ENCODE results near the gene ADGRL2. TPM values are rescaled to one million over a fixed set of nuclear protein-coding genes. Genes with fewer than 3 reads are reported as not detected.

ADGRL2 gene
- total RNA-seq, 1 donor from 2014 or later: not detected

DNA sequence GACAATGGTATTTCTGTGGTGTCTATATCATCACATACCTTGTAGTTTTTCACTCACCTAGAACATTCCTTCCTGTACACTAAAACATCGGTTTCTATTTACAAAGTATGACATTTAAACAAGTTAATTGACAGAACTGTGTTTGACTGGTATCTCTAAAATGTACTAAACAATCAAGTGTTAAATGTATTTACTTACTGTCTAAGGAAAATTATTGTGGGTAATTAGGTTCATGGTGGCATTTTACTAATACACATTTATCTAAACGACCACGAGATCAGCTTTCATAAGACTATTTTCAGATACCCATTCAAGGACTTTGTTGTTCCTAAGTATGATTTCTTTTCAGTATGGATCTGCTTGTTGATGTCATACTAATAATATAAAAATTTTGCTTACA lies 115.2 kb downstream of the ADGRL2 start:
- no peak overlapping the region for H3K27ac Mint-ChIP-seq

GRCh38 chr1:81920245-81920740 lies 119.6 kb downstream of the ADGRL2 start:
- intact Hi-C loops (cut with micrococcal nuclease): no loop called here
- no peak overlapping the region for H3K4me3 Mint-ChIP-seq
- no peaks in the 10 kb centered on the region for H3K36me3 Mint-ChIP-seq (ENCODE audit: low read depth)
- no peaks in the 10 kb centered on the region for H3K9me3 Mint-ChIP-seq
- DNase-seq (ENCODE audit: low spot score): no peak
- no peaks in the 10 kb centered on the region for H3K27me3 Mint-ChIP-seq (ENCODE audit: insufficient read depth)
- no peak overlapping the region for H3K27ac Mint-ChIP-seq
- H3K4me1 Mint-ChIP-seq (ENCODE audit: low read depth): no peaks in the 10 kb centered on the region

More for the DNA sequence above, 115.2 kb downstream of the ADGRL2 start:
- no peaks in the 10 kb centered on the region for H3K4me1 Mint-ChIP-seq (ENCODE audit: low read depth)
- no peaks in the 10 kb centered on the region for H3K9me3 Mint-ChIP-seq
- intact Hi-C loops (cut with micrococcal nuclease): no loop called here
- DNase-seq (ENCODE audit: low spot score): no peak
- H3K4me3 Mint-ChIP-seq: no peak overlapping the region
- no peaks in the 10 kb centered on the region for H3K27me3 Mint-ChIP-seq (ENCODE audit: insufficient read depth)
- H3K36me3 Mint-ChIP-seq (ENCODE audit: low read depth): no peaks in the 10 kb centered on the region

DNA sequence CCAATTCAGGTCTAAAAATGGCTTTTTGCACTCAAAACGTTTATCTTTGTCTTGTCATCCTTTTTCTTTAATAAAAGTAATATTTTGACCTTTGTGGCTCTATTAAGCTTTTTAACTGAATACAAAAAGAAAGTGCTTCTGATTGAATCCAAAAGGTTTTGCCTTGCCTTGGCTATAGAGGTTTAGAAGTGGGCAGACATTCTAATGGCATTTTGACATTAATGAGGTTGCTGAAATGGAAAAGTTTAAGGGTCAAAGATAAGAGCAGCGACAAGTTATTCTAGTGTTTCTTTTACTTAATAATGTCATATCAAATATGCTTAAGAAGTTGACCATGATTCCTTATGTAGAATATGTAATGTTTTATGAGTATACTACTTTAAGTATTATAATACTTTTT lies 120.2 kb downstream of the ADGRL2 start:
- Mint-ChIP-seq H3K9me3 (no peaks in the 10 kb centered on the region), H3K4me3 (no peak overlapping the region), H3K27me3 (ENCODE audit: insufficient read depth) (no peaks in the 10 kb centered on the region), H3K27ac (no peak overlapping the region), H3K4me1 (ENCODE audit: low read depth) (no peaks in the 10 kb centered on the region), H3K36me3 (ENCODE audit: low read depth) (no peaks in the 10 kb centered on the region)
- intact Hi-C loops (cut with micrococcal nuclease): no loop called here
- no peak for DNase-seq (ENCODE audit: low spot score)

- Mint-ChIP-seq H3K27ac (no peak overlapping the region), H3K27me3 (ENCODE audit: insufficient read depth) (no peaks in the 10 kb centered on the region), H3K4me1 (ENCODE audit: low read depth) (no peaks in the 10 kb centered on the region), H3K36me3 (ENCODE audit: low read depth) (no peaks in the 10 kb centered on the region), H3K9me3 (no peaks in the 10 kb centered on the region), H3K4me3 (no peak overlapping the region)
- DNase-seq (ENCODE audit: low spot score): no peak
- intact Hi-C loops (cut with micrococcal nuclease): no loop called here
These were observed 120.6 kb downstream of the ADGRL2 start for GRCh38 chr1:81921344-81921743.

- no peak overlapping the region for H3K4me3 Mint-ChIP-seq
- H3K36me3 Mint-ChIP-seq (ENCODE audit: low read depth): no peaks in the 10 kb centered on the region
- DNase-seq (ENCODE audit: low spot score): no peak
- intact Hi-C loops (cut with micrococcal nuclease): no loop called here
- H3K27ac Mint-ChIP-seq: no peak overlapping the region
- H3K27me3 Mint-ChIP-seq (ENCODE audit: insufficient read depth): no peaks in the 10 kb centered on the region
- no peaks in the 10 kb centered on the region for H3K9me3 Mint-ChIP-seq
- H3K4me1 Mint-ChIP-seq (ENCODE audit: low read depth): no peaks in the 10 kb centered on the region
These were observed 121.2 kb downstream of the ADGRL2 start for GRCh38 chr1:81921851-81922462.

DNA sequence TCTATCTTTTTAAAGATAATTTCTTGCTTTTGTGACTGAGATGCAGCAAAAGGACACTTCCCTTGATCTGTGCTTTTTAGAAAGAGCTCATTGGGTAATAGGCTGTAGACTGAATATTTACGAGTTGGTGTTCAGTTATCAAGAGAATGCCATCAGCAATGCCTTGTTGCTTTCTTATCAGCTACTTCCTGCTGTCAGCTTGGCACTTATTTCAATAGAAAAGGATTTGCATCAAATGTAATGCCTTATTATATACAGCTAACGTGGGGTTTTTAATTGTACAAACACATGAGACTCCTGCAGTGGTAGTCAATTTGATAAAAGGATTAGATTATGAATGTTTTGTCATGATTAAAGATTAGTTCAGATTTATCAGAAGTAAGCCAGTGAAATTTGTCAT lies 122.2 kb downstream of the ADGRL2 start:
- no peaks in the 10 kb centered on the region for H3K9me3 Mint-ChIP-seq
- intact Hi-C loops (cut with micrococcal nuclease): no loop called here

GRCh38 chr1:81929106-81929505 lies 128.4 kb downstream of the ADGRL2 start:
- Mint-ChIP-seq H3K4me3 (no peak overlapping the region), H3K27ac (no peak overlapping the region), H3K27me3 (ENCODE audit: insufficient read depth) (no peaks in the 10 kb centered on the region), H3K4me1 (ENCODE audit: low read depth) (no peaks in the 10 kb centered on the region), H3K9me3 (no peaks in the 10 kb centered on the region), H3K36me3 (ENCODE audit: low read depth) (no peaks in the 10 kb centered on the region)
- no peak for DNase-seq (ENCODE audit: low spot score)
- intact Hi-C loops (cut with micrococcal nuclease): no loop called here

More for the DNA sequence above, 122.2 kb downstream of the ADGRL2 start:
- DNase-seq (ENCODE audit: low spot score): no peak
- Mint-ChIP-seq H3K4me1 (ENCODE audit: low read depth) (no peaks in the 10 kb centered on the region), H3K4me3 (no peak overlapping the region), H3K27me3 (ENCODE audit: insufficient read depth) (no peaks in the 10 kb centered on the region), H3K36me3 (ENCODE audit: low read depth) (no peaks in the 10 kb centered on the region), H3K27ac (no peak overlapping the region)

GRCh38 chr1:81936853-81937252 lies 136.1 kb downstream of the ADGRL2 start:
- no peak overlapping the region for H3K27ac Mint-ChIP-seq
- no peak for DNase-seq (ENCODE audit: low spot score)
- H3K9me3 Mint-ChIP-seq: no peaks in the 10 kb centered on the region
- H3K36me3 Mint-ChIP-seq (ENCODE audit: low read depth): no peaks in the 10 kb centered on the region
- H3K27me3 Mint-ChIP-seq (ENCODE audit: insufficient read depth): no peaks in the 10 kb centered on the region
- H3K4me3 Mint-ChIP-seq: no peak overlapping the region
- H3K4me1 Mint-ChIP-seq (ENCODE audit: low read depth): no peaks in the 10 kb centered on the region
- intact Hi-C loops (cut with micrococcal nuclease): no loop called here

- no peaks in the 10 kb centered on the region for H3K4me1 Mint-ChIP-seq (ENCODE audit: low read depth)
- H3K27ac Mint-ChIP-seq: no peak overlapping the region
- H3K4me3 Mint-ChIP-seq: no peak overlapping the region
- intact Hi-C loops (cut with micrococcal nuclease): no loop called here
- no peaks in the 10 kb centered on the region for H3K36me3 Mint-ChIP-seq (ENCODE audit: low read depth)
- no peaks in the 10 kb centered on the region for H3K9me3 Mint-ChIP-seq
- no peaks in the 10 kb centered on the region for H3K27me3 Mint-ChIP-seq (ENCODE audit: insufficient read depth)
- DNase-seq (ENCODE audit: low spot score): no peak
These were observed 137.2 kb downstream of the ADGRL2 start for GRCh38 chr1:81937791-81938450.

DNA sequence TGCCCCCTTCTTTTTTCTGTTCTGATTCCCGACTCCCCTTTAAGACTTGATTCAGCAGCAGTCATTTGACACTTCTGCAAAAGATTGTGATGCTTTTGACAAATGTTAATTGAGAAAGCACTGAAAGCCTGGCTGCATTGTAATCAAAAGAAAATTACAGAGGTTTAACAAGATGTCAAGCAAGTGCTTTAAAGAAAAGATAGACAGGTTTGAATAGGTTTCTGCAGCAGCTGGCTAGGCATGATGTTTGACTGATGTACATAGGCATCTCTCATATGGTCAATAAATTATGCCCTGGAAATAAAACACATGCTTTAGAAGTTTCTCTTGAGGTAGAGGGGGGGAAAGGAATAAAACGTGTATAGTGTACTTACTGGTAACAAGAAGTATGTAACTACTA lies 147.8 kb downstream of the ADGRL2 start:
- intact Hi-C loops (cut with micrococcal nuclease): no loop called here
- Mint-ChIP-seq H3K4me3 (no peak overlapping the region), H3K9me3 (no peaks in the 10 kb centered on the region), H3K27me3 (ENCODE audit: insufficient read depth) (no peaks in the 10 kb centered on the region), H3K27ac (no peak overlapping the region), H3K4me1 (ENCODE audit: low read depth) (no peaks in the 10 kb centered on the region), H3K36me3 (ENCODE audit: low read depth) (no peaks in the 10 kb centered on the region)
- DNase-seq (ENCODE audit: low spot score): no peak

- no peaks in the 10 kb centered on the region for H3K9me3 Mint-ChIP-seq
- no peaks in the 10 kb centered on the region for H3K4me1 Mint-ChIP-seq (ENCODE audit: low read depth)
- H3K36me3 Mint-ChIP-seq (ENCODE audit: low read depth): no peaks in the 10 kb centered on the region
- no peak for DNase-seq (ENCODE audit: low spot score)
- no peaks in the 10 kb centered on the region for H3K27me3 Mint-ChIP-seq (ENCODE audit: insufficient read depth)
- no peak overlapping the region for H3K27ac Mint-ChIP-seq
- intact Hi-C loops (cut with micrococcal nuclease): no loop called here
- H3K4me3 Mint-ChIP-seq: no peak overlapping the region
These were observed 148.7 kb downstream of the ADGRL2 start for GRCh38 chr1:81949421-81949820.

GRCh38 chr1:81950037-81950436 lies 149.3 kb downstream of the ADGRL2 start:
- intact Hi-C loops (cut with micrococcal nuclease): no loop called here
- Mint-ChIP-seq H3K4me3 (no peak overlapping the region), H3K9me3 (no peaks in the 10 kb centered on the region), H3K27ac (no peak overlapping the region), H3K27me3 (ENCODE audit: insufficient read depth) (peaks cover 2% of the 10 kb centered on the region), H3K36me3 (ENCODE audit: low read depth) (no peaks in the 10 kb centered on the region), H3K4me1 (ENCODE audit: low read depth) (no peaks in the 10 kb centered on the region)
- DNase-seq (ENCODE audit: low spot score): no peak

DNA sequence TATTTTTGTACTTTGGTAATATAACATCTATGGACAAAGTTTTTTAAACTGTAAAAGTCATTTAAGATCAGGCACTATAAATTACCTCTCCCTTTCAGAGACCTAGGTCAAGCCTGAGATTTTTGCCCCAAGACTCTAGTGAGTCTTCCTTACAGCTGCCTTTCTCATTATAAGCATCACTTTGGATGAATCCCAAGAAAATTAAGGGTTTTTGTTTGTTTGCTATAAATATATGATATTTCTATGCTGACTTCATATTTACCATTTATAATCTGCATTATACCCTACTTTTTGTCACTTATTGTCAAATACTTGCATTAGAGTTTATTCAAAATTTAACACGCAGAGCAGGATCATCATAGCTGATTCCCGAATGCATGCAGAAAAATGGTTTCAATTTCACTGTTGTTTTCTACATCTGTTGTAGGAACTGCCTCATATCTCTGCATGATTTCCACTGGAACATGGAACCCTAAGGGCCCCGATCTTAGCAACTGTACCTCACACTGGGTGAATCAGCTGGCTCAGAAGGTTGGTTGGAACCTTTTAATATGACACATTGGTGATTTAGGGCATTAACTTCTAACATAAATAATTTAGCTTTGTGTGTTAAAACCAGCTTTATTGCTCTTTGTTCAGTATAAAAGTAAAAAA lies 150.0 kb downstream of the ADGRL2 start:
- DNase-seq (ENCODE audit: low spot score): no peak
- intact Hi-C loops (cut with micrococcal nuclease): no loop called here
- Mint-ChIP-seq H3K4me3 (no peak overlapping the region), H3K36me3 (ENCODE audit: low read depth) (no peaks in the 10 kb centered on the region), H3K4me1 (ENCODE audit: low read depth) (no peaks in the 10 kb centered on the region), H3K27me3 (ENCODE audit: insufficient read depth) (peaks cover 2% of the 10 kb centered on the region), H3K27ac (no peak overlapping the region), H3K9me3 (no peaks in the 10 kb centered on the region)

All from activated T-helper 1 cell treated with anti-CD3 and anti-CD28 coated beads, Interleukin-12 subunit alpha, Interleukin-12 subunit beta, Interleukin-2, Interleukin-4 antibody, amounts not matched to agents 30 ng/mL and 10 ng/mL and 1 ng/mL, durations not matched to agents 14 hours and 24 hours and 36 hours (primary cell).